ENCODE results near the gene MLC1.

The MLC1 gene

DNA sequence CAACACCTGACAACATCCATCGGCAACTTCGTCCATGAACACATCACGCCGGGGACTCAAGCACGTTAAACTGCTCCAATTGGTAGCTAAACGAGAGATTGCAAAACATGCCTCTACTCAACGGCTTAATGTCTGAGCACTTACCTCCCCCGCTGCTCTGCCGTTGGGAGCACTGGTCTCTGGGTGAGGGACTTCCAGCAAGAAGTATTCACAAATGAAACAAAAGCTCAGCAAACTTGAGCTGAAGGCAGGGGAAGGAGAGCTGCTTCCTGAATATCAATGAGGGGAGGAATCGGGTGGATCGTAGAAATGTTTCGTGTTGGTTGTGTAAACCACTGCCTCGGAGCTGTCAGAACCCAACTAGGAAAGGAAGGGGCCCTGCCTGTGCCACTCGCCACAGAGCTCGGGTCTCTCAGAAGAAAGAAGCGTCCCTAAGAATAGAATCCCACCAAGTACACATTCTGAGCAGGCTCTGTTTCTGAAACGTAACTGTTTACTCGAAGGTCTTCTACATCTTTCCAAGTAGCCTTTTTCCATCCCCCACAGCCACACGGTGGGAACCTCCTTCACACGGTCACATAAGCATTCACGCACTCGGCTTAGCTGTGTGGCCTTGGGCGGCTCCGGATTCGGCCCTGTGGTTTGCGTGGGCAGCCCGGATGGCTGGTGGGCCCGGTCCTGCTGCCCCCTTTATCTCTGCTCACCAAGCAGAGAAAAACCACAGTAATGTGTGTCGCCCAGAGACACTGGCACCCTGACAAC, at the start of gene MLC1:
Gene MLC1, minus strand, starts transcription at position 216 of the 762 bp plus-strand sequence. CDS start 524 bp downstream, outside the sequence.
- no peak for DNase-seq (ENCODE audit: low read depth, low spot score)

DNA sequence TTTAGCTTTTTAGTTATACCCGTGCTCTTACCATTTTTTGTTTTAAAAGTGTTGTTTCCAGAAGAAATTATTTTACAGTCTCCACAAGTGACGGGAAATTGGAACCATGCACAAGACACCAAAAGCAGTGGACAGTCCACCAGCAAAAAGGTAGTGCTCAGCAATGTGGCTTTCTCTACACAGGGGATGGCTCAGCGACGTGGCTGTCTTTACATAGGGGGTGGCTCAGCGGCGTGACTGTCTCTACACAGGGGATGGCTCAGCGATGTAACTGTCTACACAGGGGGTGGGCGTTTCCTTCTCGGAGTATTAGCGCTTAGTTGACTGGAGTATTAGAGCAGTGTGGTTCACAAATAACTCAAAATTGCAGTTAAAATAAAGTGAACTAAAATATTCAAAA, 49.3 kb upstream of the MLC1 start:
- DNase-seq (ENCODE audit: low read depth, low spot score): no peak

DNA sequence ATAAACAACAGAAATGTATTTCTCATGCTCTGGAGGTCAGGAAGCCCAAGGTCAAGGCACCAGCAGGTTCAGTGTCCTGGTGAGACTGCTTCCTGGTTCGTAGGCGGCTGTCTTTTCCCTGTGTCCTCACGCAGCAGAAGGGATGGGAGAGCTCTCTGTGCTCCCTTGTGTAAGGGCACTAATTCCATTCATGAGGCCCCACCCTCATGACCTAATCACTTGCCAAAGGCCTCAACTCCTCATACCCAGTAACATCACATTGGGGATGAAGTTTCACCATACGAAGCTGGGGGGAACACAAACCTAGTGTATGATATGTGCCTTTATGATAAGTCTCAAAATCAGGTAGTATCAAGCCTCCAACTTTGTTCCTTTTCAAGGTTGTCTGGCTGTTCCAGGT, 46.7 kb upstream of the MLC1 start:
- DNase-seq (ENCODE audit: low read depth, low spot score): no peak

DNA sequence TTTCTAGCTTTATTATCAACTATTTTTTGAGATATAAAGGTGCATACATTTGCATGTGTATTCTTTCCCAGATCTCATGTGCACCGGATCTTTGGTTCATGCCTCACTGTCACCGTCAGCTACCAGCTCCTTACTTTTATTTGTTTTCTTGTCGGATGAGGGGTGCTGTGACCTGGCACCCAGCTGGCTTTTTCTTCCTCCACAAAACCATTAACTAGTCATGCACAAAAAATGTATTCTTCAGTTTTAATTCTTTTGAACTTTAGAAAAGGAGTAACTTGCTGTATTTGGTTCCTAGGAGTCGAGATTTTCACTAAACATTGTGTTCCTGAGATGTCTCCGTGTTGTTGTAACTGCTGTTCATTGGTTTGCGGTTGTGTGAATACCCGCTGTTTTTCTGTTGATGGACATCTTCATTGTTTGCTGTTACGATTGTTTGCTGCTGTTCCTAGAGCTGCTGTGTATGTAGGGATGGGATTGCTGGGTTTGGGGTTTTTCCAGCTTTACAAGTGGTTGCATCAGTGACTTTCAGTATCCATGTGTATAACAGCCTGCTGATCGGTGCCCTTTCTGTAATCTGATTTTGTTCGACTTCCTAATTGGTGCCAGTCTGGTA, 44.0 kb upstream of the MLC1 start:
- no peak for DNase-seq (ENCODE audit: low read depth, low spot score)

DNA sequence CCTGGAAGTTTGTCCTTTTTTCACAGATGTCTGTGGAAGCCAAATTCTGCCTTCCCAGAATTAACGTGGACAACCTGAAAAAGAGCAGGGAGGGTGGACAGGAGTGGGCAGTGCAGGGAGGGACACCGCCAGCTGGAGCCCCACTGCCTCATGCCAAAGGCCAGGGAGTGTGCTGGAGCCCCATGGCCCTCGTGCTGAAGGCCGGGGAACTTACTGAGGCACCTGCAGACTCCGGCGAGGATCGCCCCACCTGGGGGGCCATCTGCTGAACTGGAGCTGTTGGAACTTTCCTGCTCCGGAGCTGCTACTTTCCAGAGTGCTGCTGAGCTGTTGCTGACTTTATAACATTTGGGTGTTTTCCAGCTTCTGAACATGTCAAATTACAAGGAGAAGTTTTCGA, 39.8 kb upstream of the MLC1 start:
- no peak for DNase-seq (ENCODE audit: low read depth, low spot score)

DNA sequence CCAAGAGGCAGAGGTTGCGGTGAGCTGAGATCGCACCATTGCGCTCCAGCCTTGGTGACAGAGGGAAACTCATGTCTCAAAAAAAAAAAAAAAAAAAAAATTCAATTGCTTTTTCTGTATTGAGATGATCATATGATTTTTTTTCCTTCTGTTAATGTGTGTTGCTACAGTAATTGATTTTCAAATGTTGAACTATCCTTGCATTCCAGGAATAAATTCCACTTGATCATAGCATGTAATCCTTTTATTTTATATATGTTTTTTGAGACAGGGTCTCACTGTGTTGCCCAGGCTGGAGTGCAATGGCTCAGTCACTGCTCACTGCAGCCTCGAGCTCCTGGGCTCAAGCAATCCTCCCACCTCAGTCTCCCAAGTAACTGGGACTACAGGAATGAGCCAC, 37.9 kb upstream of the MLC1 start:
- no peak for DNase-seq (ENCODE audit: low read depth, low spot score)

DNA sequence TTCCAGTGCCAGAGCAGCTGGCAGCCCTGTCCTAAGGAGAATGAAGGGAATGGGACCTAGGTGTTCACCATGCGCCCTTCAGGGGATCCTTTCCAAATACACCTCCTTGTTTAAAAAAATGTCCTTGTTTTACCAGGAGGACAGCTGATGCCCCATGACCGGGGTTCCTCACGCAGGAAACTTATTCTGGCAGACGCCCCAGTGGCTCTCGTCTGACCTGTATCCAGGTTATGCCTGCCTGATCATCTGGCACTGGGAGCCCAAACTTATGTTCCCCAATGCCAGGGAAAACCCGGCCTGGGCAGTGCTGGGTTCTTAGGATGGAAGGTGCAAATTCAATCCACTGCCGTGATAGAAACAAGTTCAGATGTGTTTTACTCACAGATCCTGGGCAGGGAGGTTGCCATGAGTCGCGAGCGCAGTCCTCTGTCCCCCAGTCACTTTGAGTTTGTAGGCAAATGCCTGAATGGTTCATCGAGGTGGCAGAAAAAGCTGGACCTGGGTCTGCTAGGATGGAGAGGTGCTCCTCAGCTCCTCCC, 36.0 kb upstream of the MLC1 start:
- DNase-seq (ENCODE audit: low read depth, low spot score): no peak

DNA sequence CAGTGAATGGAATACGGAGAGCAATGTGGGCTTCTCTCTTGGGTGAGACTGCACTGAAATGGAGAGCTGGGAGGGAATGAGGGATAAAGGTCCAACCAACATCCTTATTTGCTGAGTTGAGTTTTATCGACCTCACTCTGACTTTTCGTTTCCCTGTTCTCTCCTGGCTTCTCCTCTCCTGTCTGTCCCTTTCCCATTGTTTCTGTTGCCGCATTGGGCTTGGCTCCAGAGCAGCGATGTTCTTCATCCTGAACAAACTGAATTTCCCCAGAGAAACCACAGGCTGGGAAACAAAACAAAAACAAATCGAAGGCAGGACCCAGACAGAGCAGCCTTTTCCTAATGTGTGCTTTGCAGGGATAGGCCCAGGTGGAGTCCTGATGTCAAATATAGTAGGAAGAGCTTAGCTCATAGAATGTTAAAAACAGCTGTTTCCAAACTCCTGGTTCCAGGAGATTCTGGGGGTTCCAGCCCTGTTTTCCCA, 34.6 kb upstream of the MLC1 start:
- peak; percentile 54 for DNase-seq (ENCODE audit: low read depth, low spot score)

DNA sequence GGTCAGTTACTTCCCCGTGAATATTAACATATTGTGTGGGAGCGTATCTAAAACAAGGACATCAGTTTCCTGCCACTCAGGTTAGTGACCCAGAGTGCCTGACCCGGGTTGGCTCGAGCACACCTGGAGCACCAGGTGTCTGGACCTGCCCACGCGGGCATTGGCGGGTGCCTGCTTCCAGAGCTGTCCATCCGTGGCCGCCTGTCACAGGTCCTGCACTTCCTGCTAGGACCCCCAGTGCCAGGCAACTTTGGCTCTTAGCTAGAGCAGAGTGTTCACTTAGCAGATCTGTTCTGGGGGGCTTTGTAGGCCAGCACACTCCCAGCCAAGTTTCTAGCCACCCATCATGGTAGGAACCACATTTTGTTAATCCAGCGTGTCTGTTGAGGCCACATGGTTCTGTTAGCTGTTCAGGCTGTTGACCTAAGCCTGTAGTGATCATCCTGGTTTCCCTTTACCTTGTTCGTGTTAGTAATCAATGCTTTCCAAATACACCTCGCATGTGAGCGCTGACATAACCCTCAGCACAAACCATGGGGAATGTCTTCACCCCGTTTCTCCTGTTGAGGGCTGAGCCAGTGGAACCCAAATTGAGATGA, 34.0 kb upstream of the MLC1 start:
- no peak for DNase-seq (ENCODE audit: low read depth, low spot score)

DNA sequence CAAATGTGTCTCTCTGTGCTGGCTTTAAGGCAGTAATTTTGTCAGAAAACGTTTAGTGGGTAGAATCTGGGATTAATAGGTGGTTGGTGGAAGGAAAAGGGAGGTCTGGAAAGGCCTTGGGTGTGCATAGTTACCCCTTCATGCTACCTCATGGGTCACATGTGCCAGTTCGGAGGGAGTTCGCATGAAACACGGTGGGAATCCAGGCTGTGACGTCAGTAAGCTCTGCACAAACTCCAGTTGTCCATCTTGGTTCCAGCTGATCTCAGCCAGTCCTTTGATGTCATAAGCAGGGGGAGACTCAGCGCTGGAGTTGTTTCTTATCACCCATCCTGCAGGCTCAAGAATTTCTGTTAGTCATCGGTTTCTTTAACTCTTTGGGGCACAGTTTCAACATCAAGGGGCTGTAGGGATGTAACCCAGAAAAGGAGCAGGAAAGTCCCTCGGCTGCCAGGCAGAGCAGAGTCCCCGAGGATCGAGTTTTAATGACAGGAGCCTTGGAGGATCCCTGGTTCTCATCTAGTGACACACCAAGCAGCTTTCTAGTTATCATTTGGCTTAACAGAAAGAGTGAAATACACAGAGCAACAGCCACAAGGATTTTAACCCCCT, 33.4 kb upstream of the MLC1 start:
- DNase-seq (ENCODE audit: low read depth, low spot score): peak; percentile 75

DNA sequence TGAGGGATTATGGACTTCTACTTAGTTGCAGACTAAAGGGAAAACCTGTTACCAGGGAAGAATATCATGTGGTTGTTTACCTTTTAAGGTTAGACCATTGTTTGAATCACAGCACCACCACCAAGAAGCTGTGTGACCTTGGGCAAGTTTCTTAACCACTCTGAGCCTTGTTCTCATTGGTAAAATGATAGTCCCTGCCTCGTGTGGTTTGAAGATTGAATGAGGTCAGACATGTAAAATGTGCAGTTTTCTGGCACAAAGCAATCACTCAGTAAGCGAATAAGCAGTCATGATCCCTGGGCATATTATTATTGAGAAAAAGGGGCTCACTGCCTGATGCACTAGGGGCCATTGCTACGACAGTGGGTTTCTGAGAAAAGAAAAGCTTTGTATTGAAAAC, 32.9 kb upstream of the MLC1 start:
- DNase-seq (ENCODE audit: low read depth, low spot score): no peak

DNA sequence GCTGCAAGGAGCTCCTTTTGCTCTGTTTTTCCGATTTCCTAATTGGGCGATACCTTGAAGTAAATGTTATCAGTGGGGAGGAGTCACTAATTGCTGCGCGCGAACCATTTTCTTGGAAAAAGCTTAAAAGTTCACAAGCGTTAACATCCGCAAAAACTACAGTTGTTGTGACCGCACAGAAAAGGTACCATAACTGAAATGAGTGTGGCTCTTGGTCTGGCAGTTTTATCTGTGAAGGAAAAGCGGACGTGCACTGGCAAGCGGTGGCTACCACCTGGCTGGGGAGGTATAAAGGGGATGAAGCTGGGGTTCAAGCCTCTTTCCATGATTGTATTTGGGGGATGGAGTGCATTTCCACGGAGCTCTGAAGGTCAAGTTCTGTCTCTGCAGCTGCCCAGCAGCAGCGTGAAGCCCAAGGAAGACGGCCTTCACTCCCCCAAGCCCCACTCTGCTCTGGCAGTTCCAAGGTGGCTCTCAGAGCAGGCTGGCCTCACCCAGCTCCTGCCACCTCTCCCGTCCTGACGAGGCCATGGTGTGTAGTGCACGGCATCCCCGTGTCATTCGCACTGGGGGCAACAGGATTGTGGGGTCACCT, 32.0 kb upstream of the MLC1 start:
- no peak for DNase-seq (ENCODE audit: low read depth, low spot score)

DNA sequence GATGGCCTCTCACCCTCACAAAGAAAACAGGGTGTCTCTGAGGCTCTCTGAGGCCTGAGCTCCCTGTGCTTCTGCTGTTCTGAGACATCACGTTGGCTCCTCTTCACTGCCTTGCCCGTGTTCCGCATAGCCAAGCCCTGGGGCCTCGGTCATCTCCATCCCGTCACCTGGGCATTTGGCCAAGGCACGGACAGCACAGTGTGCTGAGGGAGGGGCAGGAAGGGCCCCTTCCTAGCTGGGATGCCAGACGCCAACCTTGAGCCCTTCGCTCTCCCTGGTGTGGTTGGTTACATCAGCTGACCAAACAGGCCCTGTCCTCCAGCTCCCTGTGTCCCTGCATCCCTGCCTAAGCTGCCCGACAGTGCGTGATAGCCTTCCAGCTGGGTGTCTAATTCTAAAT, 30.5 kb upstream of the MLC1 start:
- DNase-seq (ENCODE audit: low read depth, low spot score): no peak

DNA sequence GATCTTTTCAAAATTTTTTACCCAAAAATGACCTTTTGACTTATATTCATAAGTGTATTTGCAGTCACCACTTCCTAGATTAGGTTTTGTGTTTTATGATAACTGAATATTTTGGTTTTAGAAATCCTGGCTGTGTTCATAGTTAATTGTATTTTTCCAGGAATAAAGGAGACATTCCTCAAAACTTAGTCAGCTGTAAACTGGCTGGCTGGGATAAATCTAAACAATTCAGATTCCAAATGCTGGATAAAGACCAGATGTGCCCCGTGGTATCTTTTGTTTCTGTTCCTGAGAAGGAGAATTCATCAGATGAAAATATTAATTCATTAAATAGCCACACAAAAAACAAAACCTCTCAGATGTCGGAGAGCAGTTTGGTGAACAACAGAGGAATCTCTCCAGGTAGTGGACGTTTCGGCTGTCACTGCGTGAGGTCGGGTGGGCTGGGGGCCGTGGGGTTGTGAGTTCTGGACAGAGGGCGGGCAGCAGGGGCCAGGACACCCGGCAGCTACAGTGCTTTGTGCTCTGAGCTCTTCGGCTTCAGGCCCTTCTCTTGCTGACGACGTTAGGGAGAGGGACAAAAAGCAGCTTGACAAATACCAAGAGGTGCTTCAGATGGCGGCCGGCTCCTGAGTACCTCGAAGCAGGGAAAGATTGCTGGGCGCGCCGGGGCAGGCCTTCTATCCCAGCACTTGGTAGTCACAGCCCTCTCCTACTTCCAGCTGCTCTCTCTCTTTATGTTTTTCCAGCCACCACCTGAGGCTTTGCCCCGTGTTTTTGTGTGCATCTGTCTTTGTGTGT, 29.2 kb upstream of the MLC1 start:
- no peak for DNase-seq (ENCODE audit: low read depth, low spot score)

DNA sequence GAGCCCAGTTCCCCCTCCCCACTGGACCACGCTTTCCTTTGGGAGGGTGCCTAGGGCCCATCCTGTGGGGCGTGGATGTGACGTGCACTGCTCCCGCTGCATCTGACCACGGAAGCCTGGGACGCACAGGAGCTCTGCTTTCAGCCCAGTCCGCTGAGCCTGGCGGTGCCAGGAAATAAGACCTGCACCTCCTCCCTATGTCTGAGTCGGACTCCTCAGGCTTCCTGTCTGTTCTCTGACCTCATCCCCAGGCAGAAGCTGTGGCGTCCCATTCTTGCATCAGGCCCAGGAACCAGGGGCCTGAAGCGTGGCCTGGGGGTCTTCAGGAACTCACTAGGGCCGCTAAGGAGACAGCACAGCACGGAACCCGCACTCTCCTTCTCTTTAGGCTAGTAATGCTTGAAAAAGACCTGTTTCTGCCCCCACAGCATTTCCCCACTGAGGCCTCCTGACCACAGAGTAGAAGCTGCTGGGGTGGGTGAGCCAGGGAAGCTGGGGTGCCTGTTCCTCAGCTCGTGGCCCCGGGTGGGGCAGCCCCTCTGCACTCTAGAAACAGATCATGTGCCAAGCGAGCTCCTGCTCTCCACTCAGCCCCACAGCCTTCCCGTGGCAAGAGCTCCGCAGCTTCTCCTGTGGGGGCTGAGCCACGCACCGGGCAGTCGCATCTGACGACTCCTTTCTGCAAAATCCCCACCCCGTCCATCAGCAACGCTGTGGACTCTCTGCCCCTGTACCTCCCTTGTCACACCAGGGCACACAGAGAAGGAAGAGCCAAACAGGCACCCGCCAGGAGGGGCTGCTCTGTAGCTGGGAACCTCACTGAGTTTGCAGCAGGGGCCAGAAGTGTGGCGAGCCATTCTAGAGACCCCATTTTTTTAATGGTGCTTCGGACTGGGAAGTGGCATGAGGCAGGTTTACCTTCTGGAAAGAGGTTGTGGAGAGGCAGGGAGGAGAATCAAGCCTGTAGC, 27.2 kb upstream of the MLC1 start:
- no peak for DNase-seq (ENCODE audit: low read depth, low spot score)

DNA sequence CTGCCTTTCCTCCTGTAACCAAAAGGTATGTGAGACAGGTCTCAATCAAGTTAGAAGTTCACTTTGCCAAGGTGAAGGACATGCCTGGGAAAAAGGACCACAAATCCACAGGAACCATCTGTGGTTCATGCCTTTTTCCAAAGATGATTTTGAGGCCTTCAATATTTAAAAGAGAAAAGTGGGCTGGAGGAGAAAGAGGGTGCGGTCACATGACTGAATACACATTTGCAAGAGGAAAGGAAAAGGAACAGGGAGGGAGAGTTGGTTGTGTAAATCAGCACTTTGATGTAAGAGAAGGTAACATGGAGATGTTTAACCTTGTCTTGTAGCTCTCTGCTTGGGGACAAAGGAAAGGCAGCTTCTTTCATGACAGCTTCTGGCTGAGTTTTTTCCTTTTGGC, 25.8 kb upstream of the MLC1 start:
- DNase-seq (ENCODE audit: low read depth, low spot score): no peak

DNA sequence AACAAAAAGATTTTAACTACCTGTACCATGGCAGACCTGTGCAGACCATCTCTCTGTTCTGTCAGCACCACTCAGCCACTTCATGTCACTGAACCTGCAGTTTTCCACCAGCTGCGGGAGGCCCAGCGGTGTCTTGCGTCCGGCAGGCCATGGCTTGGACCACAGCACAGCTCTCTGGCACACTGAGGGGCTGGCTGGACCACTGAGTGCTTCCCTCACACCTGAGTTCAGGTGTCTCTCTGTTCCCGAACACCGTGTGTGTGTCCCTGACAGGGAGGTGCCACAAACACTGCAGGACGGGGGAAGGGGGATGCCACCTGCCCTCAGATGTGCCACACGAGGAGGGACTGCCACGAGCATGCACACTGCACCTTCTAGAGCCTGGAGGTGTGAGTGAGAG, 22.3 kb upstream of the MLC1 start:
- no peak for DNase-seq (ENCODE audit: low read depth, low spot score)

DNA sequence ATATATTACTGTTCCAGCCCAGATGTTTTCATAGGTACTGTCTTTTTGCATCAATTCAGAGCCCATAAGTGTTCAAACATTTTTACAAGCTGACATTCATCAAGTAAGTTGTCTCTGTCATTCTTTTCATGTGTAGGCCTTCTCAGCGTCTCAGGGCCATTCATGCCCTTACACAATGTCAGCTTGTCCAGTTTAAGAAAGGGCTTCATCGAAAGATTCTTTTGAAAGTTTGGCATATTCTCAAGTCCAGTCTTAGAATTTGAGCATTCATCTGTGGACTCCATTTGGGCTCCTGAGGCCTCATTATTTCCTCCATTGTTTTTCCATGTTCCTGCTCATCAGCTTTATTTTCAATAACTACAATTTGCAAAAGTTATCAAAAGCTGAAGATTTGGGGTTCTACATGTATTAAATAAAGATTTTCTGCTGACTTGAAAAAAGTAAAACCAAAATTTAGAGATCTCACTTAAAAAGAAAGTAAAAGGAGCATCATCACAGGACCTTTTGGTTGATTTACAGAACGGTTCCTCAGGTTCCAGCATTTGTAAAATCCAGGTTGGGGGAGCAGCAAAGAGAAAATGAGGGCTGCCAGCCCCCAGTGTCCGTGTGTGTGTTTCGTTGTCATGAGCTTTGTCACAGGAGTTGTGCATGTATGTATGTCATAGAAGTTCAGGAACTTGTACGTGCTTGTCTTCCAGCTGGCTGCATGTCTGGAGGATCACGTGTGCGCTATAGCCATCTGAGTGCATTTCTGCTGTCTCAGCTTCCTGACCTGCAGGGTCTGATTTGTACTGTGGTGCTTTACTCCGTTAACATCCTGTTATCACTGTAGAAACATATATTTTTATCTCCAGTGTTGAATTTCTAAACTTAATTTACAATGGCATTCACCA, 20.2 kb upstream of the MLC1 start:
- no peak for DNase-seq (ENCODE audit: low read depth, low spot score)

DNA sequence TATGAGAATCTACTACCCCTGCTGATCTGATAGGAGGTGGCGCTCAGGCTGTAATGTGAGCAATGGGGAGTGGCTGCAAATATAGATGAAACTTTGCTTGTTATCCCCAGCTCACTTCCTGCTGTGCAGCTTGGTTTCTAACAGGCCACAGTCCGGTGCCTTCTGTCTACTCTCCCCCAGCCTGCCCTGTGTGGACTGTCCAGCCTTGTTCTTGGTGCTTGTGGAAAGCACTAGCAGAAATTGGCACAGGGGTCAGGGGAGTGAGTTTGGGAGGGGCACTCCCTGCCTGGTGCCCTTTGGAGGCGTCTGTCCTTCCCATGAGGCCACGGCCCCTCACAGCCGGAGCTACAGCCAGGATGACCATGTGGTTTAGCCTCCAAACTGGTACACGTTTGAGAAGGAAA, 18.9 kb upstream of the MLC1 start:
- no peak for DNase-seq (ENCODE audit: low read depth, low spot score)

All from smooth muscle cell of the brain vasculature (primary cell).